OCI-LY1 (cell line): ENCODE measurements around the gene GPR42.

ENCODE experiments used
- CTCF ChIP-seq: fragments of 200-600 bp; sonication (generic), shearing (Covaris generic); IDR thresholded peaks from 2 replicates; pipeline ENCODE4 v1.5.1; 2017; ENCODE audit warnings: mild to moderate bottlenecking, antibody characterized with exemption, low read length, moderate library complexity, mixed read lengths
- EZH2 ChIP-seq: fragments of 200-600 bp; sonication (generic), shearing (Covaris generic); IDR thresholded peaks from 2 replicates; pipeline ENCODE4 v1.8.0; 2017; ENCODE audit warnings: borderline replicate concordance, mixed run types, mild to moderate bottlenecking, antibody characterized with exemption, low read length, moderate library complexity, mixed read lengths

GRCh38 chr19:35378356-35378755 lies 7.5 kb downstream of the GPR42 start:
- TF ChIP-seq CTCF (no peak), EZH2 (no peak)
